ENCODE data around the gene GPR39. TPM values are rescaled to one million over a fixed set of nuclear protein-coding genes. Genes with fewer than 3 reads are reported as not detected.
"Not testable (repeated sequence)": the region's sequence is repeated elsewhere in the genome, so short reads cannot be mapped to it uniquely, and the experiment has no call there.

Gene GPR39
- total RNA-seq, 4 donors from 2014 or later, result 0.15 TPM; not detected in 3

DNA sequence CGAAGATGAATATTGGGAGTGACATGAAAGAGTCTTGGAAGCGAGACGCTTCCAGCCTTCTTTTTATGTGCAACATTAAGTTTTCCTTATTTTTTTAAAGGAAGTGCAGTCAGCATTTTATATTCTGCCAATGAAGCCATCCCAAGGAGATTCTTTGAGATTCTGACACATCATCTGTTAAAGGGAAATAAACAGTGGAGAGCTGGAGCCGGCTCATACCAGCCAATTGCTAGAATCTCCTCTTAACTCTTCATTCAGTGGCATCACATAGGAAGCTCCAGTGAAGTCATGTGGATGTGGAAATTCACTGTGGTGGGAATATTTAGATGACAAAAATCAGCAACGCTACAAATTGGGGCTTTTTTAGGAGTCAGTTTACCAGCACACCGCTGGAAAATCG, 23.7 kb upstream of the GPR39 start:
- in situ Hi-C loops (cut with MboI; ENCODE audit: low sequenced_read_pairs in 4 of 4), result no loop called here
- no peaks in the 10 kb centered on the region for H3K9me3 ChIP-seq

DNA sequence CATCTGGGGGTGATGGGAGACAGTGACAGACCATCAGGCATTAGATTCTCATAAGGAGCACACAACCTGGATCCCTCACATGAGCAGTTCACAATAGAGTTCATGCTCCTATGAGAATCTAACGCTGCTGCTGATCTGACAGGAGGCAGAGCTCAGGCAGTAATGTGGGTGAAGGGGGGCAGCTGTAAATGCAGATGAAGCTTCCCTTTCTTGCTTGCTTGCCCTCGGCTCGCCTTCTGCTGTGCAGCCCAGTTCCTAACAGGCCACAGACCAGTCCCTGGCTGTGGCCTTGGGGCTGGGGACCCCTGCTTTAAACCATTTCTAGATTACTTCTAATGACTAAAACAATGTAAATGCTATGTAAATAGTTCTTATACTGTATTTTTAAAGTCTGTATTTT, 19.6 kb upstream of the GPR39 start:
- ATAC-seq; in situ Hi-C loops (cut with MboI; ENCODE audit: low sequenced_read_pairs in 4 of 4); intact Hi-C loops (cut with DNase I; ENCODE audit: low total_unique reads); H3K4me1 ChIP-seq; H3K27me3 ChIP-seq; H3K9me3 ChIP-seq; H3K27ac ChIP-seq; H3K36me3 ChIP-seq; H3K4me3 ChIP-seq; DNase-seq: not testable (repeated sequence)

More for the DNA sequence above, 23.7 kb upstream of the GPR39 start:
- H3K36me3 ChIP-seq, result no peaks in the 10 kb centered on the region
- intact Hi-C loops (cut with DNase I; ENCODE audit: low total_unique reads), result no loop called here
- H3K4me3 ChIP-seq, result no peak overlapping the region
- DNase-seq (no peak), ATAC-seq (no peak)
- H3K27ac ChIP-seq, result no peak overlapping the region
- no peaks in the 10 kb centered on the region for H3K4me1 ChIP-seq
- H3K27me3 ChIP-seq, result no peaks in the 10 kb centered on the region
- TF ChIP-seq, protein P1, sequence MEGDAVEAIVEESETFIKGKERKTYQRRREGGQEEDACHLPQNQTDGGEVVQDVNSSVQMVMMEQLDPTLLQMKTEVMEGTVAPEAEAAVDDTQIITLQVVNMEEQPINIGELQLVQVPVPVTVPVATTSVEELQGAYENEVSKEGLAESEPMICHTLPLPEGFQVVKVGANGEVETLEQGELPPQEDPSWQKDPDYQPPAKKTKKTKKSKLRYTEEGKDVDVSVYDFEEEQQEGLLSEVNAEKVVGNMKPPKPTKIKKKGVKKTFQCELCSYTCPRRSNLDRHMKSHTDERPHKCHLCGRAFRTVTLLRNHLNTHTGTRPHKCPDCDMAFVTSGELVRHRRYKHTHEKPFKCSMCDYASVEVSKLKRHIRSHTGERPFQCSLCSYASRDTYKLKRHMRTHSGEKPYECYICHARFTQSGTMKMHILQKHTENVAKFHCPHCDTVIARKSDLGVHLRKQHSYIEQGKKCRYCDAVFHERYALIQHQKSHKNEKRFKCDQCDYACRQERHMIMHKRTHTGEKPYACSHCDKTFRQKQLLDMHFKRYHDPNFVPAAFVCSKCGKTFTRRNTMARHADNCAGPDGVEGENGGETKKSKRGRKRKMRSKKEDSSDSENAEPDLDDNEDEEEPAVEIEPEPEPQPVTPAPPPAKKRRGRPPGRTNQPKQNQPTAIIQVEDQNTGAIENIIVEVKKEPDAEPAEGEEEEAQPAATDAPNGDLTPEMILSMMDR (IDR thresholded peaks at IDR 0.05 in 4 of 5, conservative IDR thresholded peaks at IDR 0.05 in 1 of 5), result no peak
- no peak for TF ChIP-seq POLR2A (IDR thresholded peaks at IDR 0.05)

DNA sequence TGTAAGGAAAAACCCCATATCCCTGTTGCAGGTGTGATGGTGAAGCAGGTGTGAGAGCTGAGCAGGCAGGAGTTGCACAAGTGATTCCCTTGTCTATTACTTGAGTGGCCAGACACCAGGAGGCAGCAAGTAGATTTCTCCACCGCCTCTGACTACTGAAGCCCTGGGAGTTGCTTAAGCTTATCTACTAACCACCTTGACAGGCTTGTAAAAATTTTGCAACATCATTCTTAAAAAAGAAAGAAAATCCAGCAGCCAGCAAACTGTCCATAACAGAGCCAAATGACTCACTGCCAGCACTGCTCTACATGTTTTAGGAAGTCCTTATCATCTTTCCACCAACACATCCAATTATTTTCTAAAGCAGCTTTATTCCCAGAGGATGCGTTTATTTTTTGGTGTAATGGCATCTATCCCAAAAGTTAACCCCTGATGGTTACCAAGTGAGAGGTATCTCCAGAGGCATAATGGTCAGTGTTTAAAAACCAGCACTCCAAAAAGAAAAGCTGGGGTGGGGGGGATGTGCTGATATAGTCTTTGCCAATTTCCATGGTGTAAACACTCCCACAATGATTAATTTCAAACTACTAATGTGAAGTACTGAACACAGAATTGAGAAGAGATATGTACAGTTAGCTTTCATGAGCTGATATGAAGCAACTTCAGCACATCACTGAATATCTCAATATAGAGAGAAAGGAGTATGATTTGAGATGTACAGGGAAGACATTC, 16.3 kb upstream of the GPR39 start:
- TF ChIP-seq, protein P1 (IDR thresholded peaks at IDR 0.05 in 4 of 5, conservative IDR thresholded peaks at IDR 0.05 in 1 of 5), result no peak
- TF ChIP-seq POLR2A (IDR thresholded peaks at IDR 0.05), result no peak
- no peaks in the 10 kb centered on the region for H3K27me3 ChIP-seq
- no peaks in the 10 kb centered on the region for H3K4me1 ChIP-seq
- no peak overlapping the region for H3K4me3 ChIP-seq
- ATAC-seq (no peak), DNase-seq (no peak)
- H3K9me3 ChIP-seq, result no peaks in the 10 kb centered on the region
- H3K27ac ChIP-seq, result no peak overlapping the region
- intact Hi-C loops (cut with DNase I; ENCODE audit: low total_unique reads) (no loop called here), in situ Hi-C loops (cut with MboI; ENCODE audit: low sequenced_read_pairs in 4 of 4) (no loop called here)
- no peaks in the 10 kb centered on the region for H3K36me3 ChIP-seq

DNA sequence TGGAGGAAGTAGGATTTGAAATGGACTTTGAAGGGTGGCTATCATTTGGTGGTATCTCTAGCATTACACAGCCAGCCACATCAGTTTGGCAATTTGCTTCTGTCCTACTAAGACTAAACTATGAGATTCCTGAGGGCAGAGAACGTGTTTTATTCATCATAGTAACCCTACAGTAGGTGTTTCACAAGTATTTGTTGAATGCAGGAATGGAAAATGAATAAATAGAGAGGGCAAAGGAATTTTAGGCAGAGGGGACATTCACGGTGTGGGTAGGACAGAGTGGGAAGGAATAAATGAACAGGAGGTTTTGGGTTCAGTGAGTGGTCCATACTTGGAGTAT, 15.7 kb upstream of the GPR39 start:
- Histone ChIP-seq H3K4me3 (no peak overlapping the region), H3K36me3 (no peaks in the 10 kb centered on the region), H3K27ac (no peak overlapping the region), H3K27me3 (no peaks in the 10 kb centered on the region), H3K9me3 (no peaks in the 10 kb centered on the region), H3K4me1 (no peaks in the 10 kb centered on the region)
- DNase-seq (no peak), ATAC-seq (no peak)
- in situ Hi-C loops (cut with MboI; ENCODE audit: low sequenced_read_pairs in 4 of 4) (no loop called here), intact Hi-C loops (cut with DNase I; ENCODE audit: low total_unique reads) (no loop called here)
- TF ChIP-seq, protein P1 (IDR thresholded peaks at IDR 0.05 in 4 of 5, conservative IDR thresholded peaks at IDR 0.05 in 1 of 5), result no peak
- no peak for TF ChIP-seq POLR2A (IDR thresholded peaks at IDR 0.05)

DNA sequence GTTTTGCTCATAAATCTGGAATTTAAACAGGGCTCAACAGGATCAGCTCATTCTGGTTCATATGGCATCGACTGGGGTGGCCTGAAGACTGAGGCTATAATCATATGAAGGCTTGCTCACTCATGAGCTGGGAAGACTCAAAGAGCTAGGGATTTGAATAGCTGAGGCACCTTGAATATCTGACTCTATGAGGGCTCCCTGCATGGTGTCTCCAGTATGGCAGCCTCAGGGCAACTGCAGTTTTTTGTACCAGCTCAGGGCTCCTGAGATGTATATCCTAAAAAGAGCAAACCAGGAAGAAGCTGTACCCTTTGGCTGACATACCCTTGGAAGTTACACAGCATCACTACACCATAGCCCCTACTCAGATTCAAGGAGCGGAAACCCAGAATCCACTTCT, 15.3 kb upstream of the GPR39 start:
- intact Hi-C loops (cut with DNase I; ENCODE audit: low total_unique reads) (no loop called here), in situ Hi-C loops (cut with MboI; ENCODE audit: low sequenced_read_pairs in 4 of 4) (no loop called here)
- H3K4me3 ChIP-seq, result no peak overlapping the region
- TF ChIP-seq, protein P1 (IDR thresholded peaks at IDR 0.05 in 4 of 5, conservative IDR thresholded peaks at IDR 0.05 in 1 of 5), result no peak
- TF ChIP-seq POLR2A (IDR thresholded peaks at IDR 0.05), result no peak
- H3K27ac ChIP-seq, result no peak overlapping the region
- H3K4me1 ChIP-seq, result no peaks in the 10 kb centered on the region
- no peak for ATAC-seq
- no peaks in the 10 kb centered on the region for H3K27me3 ChIP-seq
- H3K9me3 ChIP-seq, result no peaks in the 10 kb centered on the region
- DNase-seq, result no peak
- no peaks in the 10 kb centered on the region for H3K36me3 ChIP-seq

All from gastrocnemius medialis (tissue), 4 donors.